Activated T-cell treated with anti-CD3 and anti-CD28 coated beads, Interleukin-2, amount 50 U/mL, for 24 hours (primary cell): Measurements from ENCODE around the gene SMARCA2.

ENCODE experiments used
- DNase-seq: peaks from one replicate; pipeline ENCODE4 v3.0.0-alpha.2; 2020
- H3K27ac Mint-ChIP-seq: 2 replicates; pipeline ENCODE4 v1.8.0; 2020; ENCODE audit warnings: mild to moderate bottlenecking, mixed read lengths
- H3K27me3 Mint-ChIP-seq: 2 replicates; pipeline ENCODE4 v1.8.0; 2020; ENCODE audit warnings: mixed read lengths
- H3K36me3 Mint-ChIP-seq: 2 replicates; pipeline ENCODE4 v1.8.0; 2020; ENCODE audit warnings: low read depth, mixed read lengths
- H3K4me1 Mint-ChIP-seq: 2 replicates; pipeline ENCODE4 v1.8.0; 2020; ENCODE audit warnings: low read depth, mixed read lengths
- H3K4me3 Mint-ChIP-seq: 2 replicates; pipeline ENCODE4 v1.8.0; 2020; ENCODE audit warnings: mild to moderate bottlenecking, moderate library complexity, mixed read lengths
- H3K9me3 Mint-ChIP-seq: 2 replicates; pipeline ENCODE4 v1.8.0; 2020; ENCODE audit warnings: mixed read lengths

SMARCA2 gene

DNA sequence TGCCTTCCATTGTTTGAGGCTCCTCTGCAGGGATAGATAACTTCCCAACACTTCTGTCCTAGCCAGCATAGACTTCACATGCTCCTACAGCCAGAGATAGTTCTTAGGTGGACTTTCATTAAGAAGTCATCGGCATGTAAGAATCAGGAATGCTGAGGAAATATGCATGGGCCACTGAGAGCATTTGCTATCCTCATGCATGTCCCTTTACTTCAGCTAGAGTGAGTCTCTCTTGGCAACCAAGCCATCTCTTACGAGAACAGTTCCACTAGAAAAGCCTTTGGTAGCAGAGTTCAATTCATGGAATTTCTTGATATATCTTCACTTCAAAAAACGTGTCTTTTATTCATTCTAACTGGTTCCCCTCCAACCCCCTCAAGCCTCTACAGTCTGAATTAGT, 202.4 kb downstream of the SMARCA2 start:
- no peak for DNase-seq
- H3K27me3 Mint-ChIP-seq, result no peaks in the 10 kb centered on the region
- H3K4me1 Mint-ChIP-seq, result peaks cover 6% of the 10 kb centered on the region
- no peak overlapping the region for H3K27ac Mint-ChIP-seq
- no peaks in the 10 kb centered on the region for H3K9me3 Mint-ChIP-seq
- H3K36me3 Mint-ChIP-seq, result no peaks in the 10 kb centered on the region
- no peak overlapping the region for H3K4me3 Mint-ChIP-seq

GRCh38 chr9:2220036-2220435, 204.9 kb downstream of the SMARCA2 start:
- Mint-ChIP-seq H3K27ac (no peak overlapping the region), H3K36me3 (no peaks in the 10 kb centered on the region), H3K9me3 (no peaks in the 10 kb centered on the region), H3K4me3 (no peak overlapping the region), H3K4me1 (no peaks in the 10 kb centered on the region), H3K27me3 (no peaks in the 10 kb centered on the region)
- DNase-seq, result no peak

GRCh38 chr9:2227144-2227867, 212.2 kb downstream of the SMARCA2 start:
- H3K4me3 Mint-ChIP-seq, result no peak overlapping the region
- DNase-seq, result no peak
- no peak overlapping the region for H3K27ac Mint-ChIP-seq
- H3K4me1 Mint-ChIP-seq, result no peaks in the 10 kb centered on the region
- no peaks in the 10 kb centered on the region for H3K27me3 Mint-ChIP-seq
- no peaks in the 10 kb centered on the region for H3K9me3 Mint-ChIP-seq
- H3K36me3 Mint-ChIP-seq, result no peaks in the 10 kb centered on the region

- Mint-ChIP-seq H3K27ac (no peak overlapping the region), H3K4me3 (no peak overlapping the region), H3K27me3 (no peaks in the 10 kb centered on the region), H3K9me3 (no peaks in the 10 kb centered on the region), H3K4me1 (no peaks in the 10 kb centered on the region), H3K36me3 (no peaks in the 10 kb centered on the region)
- no peak for DNase-seq
These were observed 213.0 kb downstream of the SMARCA2 start for GRCh38 chr9:2228132-2228531.

DNA sequence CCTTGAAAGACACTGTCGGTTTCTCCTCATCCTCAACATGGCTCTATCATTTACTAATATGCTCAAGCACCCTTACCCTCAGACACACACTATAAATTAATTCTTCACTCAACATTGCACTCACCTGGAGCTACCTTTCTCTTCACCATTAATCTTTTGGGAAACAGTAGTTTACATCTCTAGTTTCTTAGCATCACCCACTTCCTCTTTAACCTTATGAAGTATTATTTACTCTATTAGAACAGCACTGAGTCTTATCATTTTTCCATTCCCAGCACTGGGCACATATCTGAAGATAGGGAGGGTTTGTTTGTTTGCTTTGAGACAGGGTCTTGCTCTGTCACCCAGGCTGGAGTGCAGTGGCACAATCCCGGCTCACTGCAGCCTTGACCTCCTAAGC, 213.5 kb downstream of the SMARCA2 start:
- H3K27ac Mint-ChIP-seq, result no peak overlapping the region
- no peak for DNase-seq
- no peaks in the 10 kb centered on the region for H3K4me1 Mint-ChIP-seq
- H3K9me3 Mint-ChIP-seq, result no peaks in the 10 kb centered on the region
- H3K4me3 Mint-ChIP-seq, result no peak overlapping the region
- no peaks in the 10 kb centered on the region for H3K27me3 Mint-ChIP-seq
- no peaks in the 10 kb centered on the region for H3K36me3 Mint-ChIP-seq

- no peak overlapping the region for H3K4me3 Mint-ChIP-seq
- no peak for DNase-seq
- no peak overlapping the region for H3K27ac Mint-ChIP-seq
- H3K9me3 Mint-ChIP-seq, result no peaks in the 10 kb centered on the region
- H3K27me3 Mint-ChIP-seq, result no peaks in the 10 kb centered on the region
- no peaks in the 10 kb centered on the region for H3K36me3 Mint-ChIP-seq
- H3K4me1 Mint-ChIP-seq, result no peaks in the 10 kb centered on the region
These were observed 214.1 kb downstream of the SMARCA2 start for GRCh38 chr9:2229109-2229721.

DNA sequence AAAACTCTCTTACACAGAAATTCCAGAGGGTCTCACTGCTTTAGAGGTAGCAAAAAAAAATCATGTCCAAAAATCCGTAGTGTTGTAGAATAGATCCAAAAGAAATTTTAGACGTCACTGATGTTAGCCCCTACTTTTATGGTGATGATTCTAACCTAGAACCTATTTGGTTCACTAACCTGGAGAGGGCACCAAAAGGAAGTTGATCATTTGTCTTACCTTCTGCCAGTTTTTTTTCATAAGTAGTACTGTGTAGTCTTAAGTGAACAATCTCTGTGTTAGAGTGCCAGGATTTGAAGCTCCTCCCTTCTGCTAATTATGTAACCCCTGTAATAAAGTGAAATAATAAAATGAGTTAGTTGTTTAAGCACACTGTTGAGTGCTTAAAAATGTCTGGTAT, 215.2 kb downstream of the SMARCA2 start:
- H3K9me3 Mint-ChIP-seq, result no peaks in the 10 kb centered on the region
- H3K27ac Mint-ChIP-seq, result no peak overlapping the region
- H3K4me3 Mint-ChIP-seq, result no peak overlapping the region
- no peaks in the 10 kb centered on the region for H3K27me3 Mint-ChIP-seq
- no peaks in the 10 kb centered on the region for H3K4me1 Mint-ChIP-seq
- DNase-seq, result no peak
- no peaks in the 10 kb centered on the region for H3K36me3 Mint-ChIP-seq

DNA sequence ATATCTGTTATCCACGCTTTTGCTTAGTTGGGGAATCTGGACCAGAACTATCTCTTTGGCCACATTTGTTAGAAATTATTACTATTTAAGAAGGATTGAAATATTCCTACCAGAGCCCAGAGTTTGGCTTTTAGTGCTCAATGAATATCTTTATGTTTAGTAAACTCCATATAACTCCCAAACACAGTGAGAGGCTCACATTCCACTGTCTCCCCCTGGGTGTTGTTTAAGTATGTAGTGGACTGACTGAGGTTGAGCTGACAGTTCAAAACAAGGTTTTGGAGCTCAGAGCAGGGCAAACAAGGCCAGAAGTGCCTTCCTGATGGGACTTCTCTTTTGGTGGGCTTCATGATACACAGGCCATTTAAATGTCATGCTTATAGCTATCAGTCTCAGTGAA, 216.0 kb downstream of the SMARCA2 start:
- no peaks in the 10 kb centered on the region for H3K9me3 Mint-ChIP-seq
- no peak overlapping the region for H3K4me3 Mint-ChIP-seq
- no peaks in the 10 kb centered on the region for H3K27me3 Mint-ChIP-seq
- no peaks in the 10 kb centered on the region for H3K4me1 Mint-ChIP-seq
- DNase-seq, result no peak
- H3K36me3 Mint-ChIP-seq, result no peaks in the 10 kb centered on the region
- no peak overlapping the region for H3K27ac Mint-ChIP-seq

DNA sequence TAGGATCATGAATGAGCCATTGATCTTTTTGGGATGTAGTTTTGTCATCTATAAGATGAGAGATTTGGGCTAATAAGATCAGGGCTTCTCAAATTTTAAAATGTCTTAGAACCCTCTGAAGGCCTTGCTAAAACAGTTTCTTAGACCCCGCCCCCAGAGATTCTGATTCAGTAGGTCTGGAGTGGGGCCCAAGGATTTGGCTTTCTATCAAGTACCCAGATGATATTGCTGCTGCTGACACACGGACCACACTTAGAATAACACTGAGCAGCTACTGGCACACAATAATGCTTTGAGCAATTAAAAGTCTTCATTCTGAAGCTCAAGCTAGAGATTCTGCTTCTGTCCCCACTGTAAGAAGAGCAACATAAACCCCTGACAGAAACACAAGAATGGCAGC, 216.7 kb downstream of the SMARCA2 start:
- Mint-ChIP-seq H3K27me3 (no peaks in the 10 kb centered on the region), H3K36me3 (no peaks in the 10 kb centered on the region), H3K4me3 (no peak overlapping the region), H3K9me3 (no peaks in the 10 kb centered on the region), H3K27ac (no peak overlapping the region), H3K4me1 (no peaks in the 10 kb centered on the region)
- DNase-seq, result no peak

DNA sequence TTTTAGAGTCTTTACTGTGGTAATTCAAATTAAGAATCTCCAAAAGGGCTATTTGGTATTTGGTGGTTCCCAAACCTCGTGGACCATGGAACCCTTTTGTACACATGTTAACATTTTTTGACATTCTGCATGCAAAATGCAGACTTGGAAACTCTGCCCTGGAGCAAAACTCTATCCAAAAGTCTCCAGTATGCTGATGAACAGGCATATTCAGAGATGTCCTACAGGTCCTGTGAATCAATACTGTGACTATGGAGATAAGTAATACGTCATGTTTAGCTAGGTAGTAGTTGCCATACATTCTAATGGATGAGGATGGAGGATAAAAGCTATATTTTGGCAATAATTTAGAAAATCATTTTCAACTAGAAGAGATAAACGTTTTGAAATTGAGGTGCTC, 218.1 kb downstream of the SMARCA2 start:
- Mint-ChIP-seq H3K4me3 (no peak overlapping the region), H3K36me3 (no peaks in the 10 kb centered on the region), H3K4me1 (no peaks in the 10 kb centered on the region), H3K27me3 (no peaks in the 10 kb centered on the region), H3K27ac (no peak overlapping the region), H3K9me3 (no peaks in the 10 kb centered on the region)
- DNase-seq, result no peak

DNA sequence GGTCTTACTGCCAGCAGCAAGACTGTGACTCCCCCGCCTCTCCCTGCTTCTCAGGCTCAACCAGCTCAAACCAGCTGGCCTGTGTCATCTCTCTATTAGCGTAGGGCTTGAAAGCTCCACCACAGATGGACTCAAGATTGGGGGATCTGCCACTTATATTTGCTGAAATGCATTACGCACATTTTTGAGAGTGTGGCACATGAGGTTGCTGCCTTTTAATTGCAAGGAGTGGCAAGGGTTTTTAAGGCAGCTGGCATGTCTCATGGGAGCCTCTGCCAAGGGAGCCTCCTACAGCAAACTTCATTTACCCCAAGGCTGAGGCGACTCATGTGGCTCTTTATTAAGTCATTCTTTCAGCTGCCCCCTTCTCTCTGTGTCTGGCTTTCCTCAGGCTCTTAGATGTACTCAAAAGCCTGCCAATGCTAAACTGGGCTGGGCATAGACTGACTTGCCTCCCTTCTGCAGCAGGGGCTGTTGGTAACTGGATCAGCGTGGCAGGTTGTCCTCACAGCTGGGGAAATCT, 219.3 kb downstream of the SMARCA2 start:
- no peaks in the 10 kb centered on the region for H3K9me3 Mint-ChIP-seq
- no peak for DNase-seq
- no peaks in the 10 kb centered on the region for H3K36me3 Mint-ChIP-seq
- H3K27ac Mint-ChIP-seq, result no peak overlapping the region
- no peak overlapping the region for H3K4me3 Mint-ChIP-seq
- no peaks in the 10 kb centered on the region for H3K27me3 Mint-ChIP-seq
- no peaks in the 10 kb centered on the region for H3K4me1 Mint-ChIP-seq

- no peaks in the 10 kb centered on the region for H3K36me3 Mint-ChIP-seq
These were observed 220.5 kb downstream of the SMARCA2 start for GRCh38 chr9:2235623-2236022.

GRCh38 chr9:2236850-2237249, 221.7 kb downstream of the SMARCA2 start:
- Mint-ChIP-seq H3K9me3 (no peaks in the 10 kb centered on the region), H3K4me1 (peaks cover 6% of the 10 kb centered on the region), H3K36me3 (no peaks in the 10 kb centered on the region), H3K27me3 (peaks cover 10% of the 10 kb centered on the region), H3K27ac (no peak overlapping the region), H3K4me3 (no peak overlapping the region)
- DNase-seq, result no peak

More at GRCh38 chr9:2235623-2236022, 220.5 kb downstream of the SMARCA2 start:
- Mint-ChIP-seq H3K4me3 (no peak overlapping the region), H3K27ac (no peak overlapping the region), H3K4me1 (no peaks in the 10 kb centered on the region), H3K27me3 (no peaks in the 10 kb centered on the region), H3K9me3 (no peaks in the 10 kb centered on the region)
- DNase-seq, result no peak

- peaks cover 4% of the 10 kb centered on the region for H3K9me3 Mint-ChIP-seq
- peaks cover 16% of the 10 kb centered on the region for H3K4me1 Mint-ChIP-seq
- H3K4me3 Mint-ChIP-seq, result peak overlapping the region; percentile 68
- H3K36me3 Mint-ChIP-seq, result no peaks in the 10 kb centered on the region
- no peak overlapping the region for H3K27ac Mint-ChIP-seq
- H3K27me3 Mint-ChIP-seq, result peaks cover 24% of the 10 kb centered on the region
- DNase-seq, result no peak
These were observed 226.3 kb downstream of the SMARCA2 start for GRCh38 chr9:2241461-2241835.
